Breast epithelium (tissue), 4 donors: Measurements from ENCODE around the gene SMIM15. TPM values are rescaled to one million over a fixed set of nuclear protein-coding genes. Genes with fewer than 3 reads are reported as not detected.

ENCODE experiments used
- DNase-seq, 2 donors: peaks; one replicate each; pipeline ENCODE4 v3.0.0-alpha.2; 2019; ENCODE audit warnings: low spot score in 2 of 2
- H3K27ac ChIP-seq, 2 donors: fragments of 200-600 bp; sonication (generic) in 1 of 2; one replicate each; pipeline ENCODE4 v1.5.1; 2016 to 2019; ENCODE audit warnings: mild to moderate bottlenecking in 1 of 2
- H3K27me3 ChIP-seq, 2 donors: fragments of 200-600 bp; sonication (generic) in 1 of 2; one replicate each; pipeline versions ENCODE4 v1.5.1 to v1.6.0; 2017 to 2019; ENCODE audit warnings: control low read depth in 1 of 2, mild to moderate bottlenecking in 1 of 2
- H3K36me3 ChIP-seq: fragments of 200-600 bp; one replicate; pipeline ENCODE4 v1.5.1; 2019
- H3K4me1 ChIP-seq, 2 donors: fragments of 200-600 bp; sonication (generic); one replicate each; pipeline ENCODE4 v1.5.1; 2016 to 2019; ENCODE audit warnings: control low read depth in 1 of 2
- H3K4me3 ChIP-seq, 3 donors: fragments of 200-600 bp; sonication (generic); 1 replicate in 2 of 3; 2 replicates in 1 of 3; pipeline ENCODE4 v1.5.1; 2016 to 2019; ENCODE audit warnings: mild to moderate bottlenecking in 3 of 3, moderate library complexity in 2 of 3
- H3K9me3 ChIP-seq, 2 donors: fragments of 200-600 bp; sonication (generic) in 1 of 2; one replicate each; pipeline ENCODE4 v1.5.1; 2016 to 2019; ENCODE audit warnings: control low read depth in 1 of 2
- CTCF ChIP-seq, 3 donors: fragments of 450-650 bp; IDR thresholded peaks; one replicate each; pipeline ENCODE4 v1.5.1; 2016 to 2017; ENCODE audit warnings: antibody characterized with exemption in 3 of 3, mild to moderate bottlenecking in 3 of 3, moderate library complexity in 3 of 3
- POLR2A ChIP-seq: fragments of 450-650 bp; IDR thresholded peaks from one replicate; pipeline ENCODE4 v1.6.1; 2016; ENCODE audit warnings: antibody characterized with exemption, mild to moderate bottlenecking, moderate library complexity
- POLR2AphosphoS5 ChIP-seq, 3 donors: sonication (generic); formaldehyde crosslinking; IDR thresholded peaks; one replicate each; pipeline ENCODE4 v1.6.1; 2017; ENCODE audit warnings: antibody characterized with exemption in 3 of 3
- intact Hi-C: fragments of 100-400 bp; cut with DNase I; formaldehyde crosslinking; loops from one replicate; pipeline ENCODE4 v1.15.1; 2023; ENCODE audit warnings: low total_unique reads
- total RNA-seq, 3 donors: library from RNA; depleted of rRNA; stranded (reverse); fragments of >200 nt; gene quantifications; one replicate each; pipeline ENCODE4 v1.1.0, GENCODE V29; 2016

Gene SMIM15
- total RNA-seq, 3 donors from 2014 or later: 31.4 to 34.0 (median 31.8) TPM

- H3K27me3 ChIP-seq: no peaks in the 10 kb centered on the region
- H3K27ac ChIP-seq: no peak overlapping the region
- TF ChIP-seq CTCF (IDR thresholded peaks at IDR 0.05) (no peak), POLR2A (no peak), POLR2AphosphoS5 (IDR thresholded peaks at IDR 0.05) (no peak)
- H3K4me1 ChIP-seq: no peaks in the 10 kb centered on the region
- H3K9me3 ChIP-seq: no peaks in the 10 kb centered on the region
- no peak for DNase-seq
- no peaks in the 10 kb centered on the region for H3K36me3 ChIP-seq
- intact Hi-C loops: no loop called here
- H3K4me3 ChIP-seq: no peak overlapping the region
Measured at GRCh38 chr5:61180886-61181285, 18.6 kb upstream of the SMIM15 start.

- no peak for DNase-seq
- H3K4me3 ChIP-seq: no peak overlapping the region
- intact Hi-C loops: no loop called here
- no peaks in the 10 kb centered on the region for H3K27me3 ChIP-seq
- no peak for TF ChIP-seq CTCF (IDR thresholded peaks at IDR 0.05)
- no peak for TF ChIP-seq POLR2AphosphoS5 (IDR thresholded peaks at IDR 0.05)
- TF ChIP-seq POLR2A: no peak
- no peaks in the 10 kb centered on the region for H3K36me3 ChIP-seq
- no peak overlapping the region for H3K27ac ChIP-seq
- H3K9me3 ChIP-seq: no peaks in the 10 kb centered on the region
- H3K4me1 ChIP-seq: no peaks in the 10 kb centered on the region
Measured at GRCh38 chr5:61178702-61179101, 16.4 kb upstream of the SMIM15 start.

GRCh38 chr5:61177716-61178115, 15.4 kb upstream of the SMIM15 start:
- no peak overlapping the region for H3K4me3 ChIP-seq
- H3K27ac ChIP-seq: no peak overlapping the region
- H3K9me3 ChIP-seq: no peaks in the 10 kb centered on the region
- no peak for DNase-seq
- TF ChIP-seq CTCF (IDR thresholded peaks at IDR 0.05): no peak
- TF ChIP-seq POLR2AphosphoS5 (IDR thresholded peaks at IDR 0.05): no peak
- no peak for TF ChIP-seq POLR2A
- no peaks in the 10 kb centered on the region for H3K36me3 ChIP-seq
- H3K4me1 ChIP-seq: no peaks in the 10 kb centered on the region
- intact Hi-C loops: no loop called here
- H3K27me3 ChIP-seq: no peaks in the 10 kb centered on the region

GRCh38 chr5:61177070-61177469, 14.8 kb upstream of the SMIM15 start:
- Histone ChIP-seq H3K27ac (no peak overlapping the region), H3K9me3 (no peaks in the 10 kb centered on the region), H3K27me3 (no peaks in the 10 kb centered on the region), H3K4me3 (no peak overlapping the region), H3K4me1 (no peaks in the 10 kb centered on the region), H3K36me3 (no peaks in the 10 kb centered on the region)
- no peak for DNase-seq
- no peak for TF ChIP-seq POLR2AphosphoS5 (IDR thresholded peaks at IDR 0.05)
- TF ChIP-seq CTCF (IDR thresholded peaks at IDR 0.05): no peak
- TF ChIP-seq POLR2A: no peak
- intact Hi-C loops: no loop called here

GRCh38 chr5:61176631-61177030, 14.4 kb upstream of the SMIM15 start:
- no peaks in the 10 kb centered on the region for H3K9me3 ChIP-seq
- TF ChIP-seq POLR2AphosphoS5 (IDR thresholded peaks at IDR 0.05) (no peak), CTCF (IDR thresholded peaks at IDR 0.05) (no peak), POLR2A (no peak)

More at GRCh38 chr5:61176631-61177030, 14.4 kb upstream of the SMIM15 start:
- H3K27me3 ChIP-seq: no peaks in the 10 kb centered on the region
- no peak overlapping the region for H3K27ac ChIP-seq
- H3K4me3 ChIP-seq: no peak overlapping the region
- H3K4me1 ChIP-seq: no peaks in the 10 kb centered on the region
- no peak for DNase-seq
- intact Hi-C loops: no loop called here
- no peaks in the 10 kb centered on the region for H3K36me3 ChIP-seq
